MCF 10A (cell line): ENCODE measurements around the gene ANKRD27. TPM values are rescaled to one million over a fixed set of nuclear protein-coding genes. Genes with fewer than 3 reads are reported as not detected.
A peak's percentile ranks its signal among the peaks of the same experiment; 100 is the strongest.

Source experiments
- BruUV-seq: library from RNA; stranded (reverse); fragments of 400-500 nt; replicated peaks from 2 replicates; lab custom pipeline; 2021; lab: Mats Ljungman, UMichigan
- CTCF ChIA-PET: fragments of 300-600 bp; sonication (Branson Sonifier 250); formaldehyde crosslinking; extraction: SDS; loops from one replicate; lab custom pipeline; 2021; ENCODE audit warnings: antibody characterized with exemption, inconsistent platforms; lab: Yijun Ruan, JAX
- POLR2A ChIA-PET: fragments of 300-600, 350-650 bp; sonication (Branson Sonifier 250); formaldehyde crosslinking; extraction: SDS; loops from one replicate; lab custom pipeline; 2020; ENCODE audit warnings: antibody characterized with exemption, inconsistent platforms; lab: Yijun Ruan, JAX
- DNase-seq: peaks from one replicate; pipeline ENCODE4 v3.0.0-alpha.2; 2018; ENCODE audit not compliant: unreplicated experiment
- H3K27ac Mint-ChIP-seq: one replicate; pipeline ENCODE4 v1.8.0; 2022; ENCODE audit warnings: mild to moderate bottlenecking, low read depth, mixed read lengths; ENCODE audit not compliant: unreplicated experiment
- H3K27me3 Mint-ChIP-seq: one replicate; pipeline ENCODE4 v1.8.0; 2022; ENCODE audit warnings: mixed read lengths; ENCODE audit not compliant: insufficient read depth, unreplicated experiment
- H3K36me3 Mint-ChIP-seq: one replicate; pipeline ENCODE4 v1.8.0; 2022; ENCODE audit warnings: mild to moderate bottlenecking, moderate library complexity, mixed read lengths; ENCODE audit not compliant: insufficient read depth, unreplicated experiment
- H3K4me1 Mint-ChIP-seq: one replicate; pipeline ENCODE4 v1.8.0; 2022; ENCODE audit warnings: mixed read lengths; ENCODE audit not compliant: insufficient read depth, unreplicated experiment
- H3K4me3 Mint-ChIP-seq: one replicate; pipeline ENCODE4 v1.8.0; 2022; ENCODE audit warnings: mild to moderate bottlenecking, moderate library complexity, mixed read lengths; ENCODE audit not compliant: unreplicated experiment
- H3K9me3 Mint-ChIP-seq: one replicate; pipeline ENCODE4 v1.8.0; 2022; ENCODE audit warnings: mixed read lengths; ENCODE audit not compliant: unreplicated experiment
- CTCF ChIP-seq: fragments of 200-600 bp; IDR thresholded peaks from one replicate; pipeline ENCODE4 v1.8.0; 2022; ENCODE audit warnings: antibody characterized with exemption, mild to moderate bottlenecking; ENCODE audit not compliant: unreplicated experiment
- intact Hi-C: fragments of 100-400 bp; cut with micrococcal nuclease; formaldehyde crosslinking; loops from 2 replicates; pipeline ENCODE4 v1.14.1; 2022
- total RNA-seq: library from RNA; stranded (reverse); gene quantifications from 2 replicates; pipeline ENCODE4 v1.2.3, GENCODE V29; 2022

Gene ANKRD27
- total RNA-seq, 1 experiment from 2014 or later, result 30.1 TPM

DNA sequence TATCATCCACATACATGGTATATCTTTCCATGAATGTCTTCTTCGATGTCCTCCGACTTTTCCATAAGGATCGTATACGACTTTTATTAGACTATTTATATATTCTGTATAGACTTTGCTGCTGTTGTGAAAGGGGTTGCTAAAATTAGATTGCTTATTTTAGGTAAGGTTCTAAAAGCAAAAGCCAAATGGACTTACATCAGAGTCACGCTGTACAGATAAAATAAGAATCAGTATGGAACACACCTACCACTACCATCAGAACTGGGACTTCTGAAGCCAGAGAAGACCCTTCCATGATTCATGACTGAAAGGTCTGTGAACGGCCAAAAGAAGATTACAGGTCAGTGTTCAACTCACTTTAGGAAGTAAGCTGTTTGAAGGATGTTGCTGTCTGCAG is 8.9 kb downstream of the ANKRD27 start:
- H3K27ac Mint-ChIP-seq, result no peak overlapping the region
- no peaks in the 10 kb centered on the region for H3K9me3 Mint-ChIP-seq
- peaks cover 11% of the 10 kb centered on the region for H3K36me3 Mint-ChIP-seq
- POLR2A ChIA-PET, result interaction anchor here (1.2 kb wide), 1 partner anchor 9 kb away, joined by 3 read pairs; the partner anchor contains the start of gene ANKRD27
- TF ChIP-seq CTCF, result no peak
- intact Hi-C loops, result no loop called here
- H3K27me3 Mint-ChIP-seq, result no peaks in the 10 kb centered on the region
- no peaks in the 10 kb centered on the region for H3K4me1 Mint-ChIP-seq
- H3K4me3 Mint-ChIP-seq, result no peak overlapping the region
- CTCF ChIA-PET, result interaction anchor here (0.7 kb wide), 2 partner anchors 16 to 61 kb away, joined by 4 read pairs; no protein-coding TSS in a partner anchor
- no peak for DNase-seq
- BruUV-seq, result no TSS peak

GRCh38 chr19:32662186-32662585 is 12.8 kb downstream of the ANKRD27 start:
- intact Hi-C loops, result no loop called here
- no peak overlapping the region for H3K4me3 Mint-ChIP-seq
- POLR2A ChIA-PET, result no interaction called here
- peaks cover 23% of the 10 kb centered on the region for H3K36me3 Mint-ChIP-seq
- H3K27ac Mint-ChIP-seq, result no peak overlapping the region
- no TSS peak for BruUV-seq
- no peak for TF ChIP-seq CTCF
- peak; percentile 27 for DNase-seq
- CTCF ChIA-PET, result no interaction called here
- H3K4me1 Mint-ChIP-seq, result no peaks in the 10 kb centered on the region
- H3K9me3 Mint-ChIP-seq, result no peaks in the 10 kb centered on the region
- no peaks in the 10 kb centered on the region for H3K27me3 Mint-ChIP-seq

DNA sequence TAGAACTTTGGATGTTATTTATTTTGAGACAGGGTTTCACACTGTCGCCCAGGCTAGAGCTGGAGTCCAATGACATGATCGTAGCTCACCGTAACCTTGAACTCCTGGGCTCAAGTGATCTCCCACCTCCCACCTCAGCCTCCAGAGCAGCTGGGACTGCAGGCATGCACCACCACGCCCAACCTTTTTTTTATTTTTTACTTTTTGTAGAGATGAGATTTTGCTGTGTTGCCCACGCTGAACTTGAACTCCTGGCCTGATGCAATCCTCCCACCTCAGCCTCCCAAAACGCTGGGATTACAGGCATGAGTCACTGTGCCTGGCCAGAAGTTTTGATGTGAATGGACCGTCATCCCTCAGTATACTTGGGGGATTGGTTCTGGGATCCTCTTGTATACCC is 13.7 kb downstream of the ANKRD27 start:
- H3K27me3 Mint-ChIP-seq, result no peaks in the 10 kb centered on the region
- no peaks in the 10 kb centered on the region for H3K9me3 Mint-ChIP-seq
- H3K4me3 Mint-ChIP-seq, result no peak overlapping the region
- no TSS peak for BruUV-seq
- ChIA-PET CTCF (interaction anchor here (0.6 kb wide), 1 partner anchor 12 kb away, joined by 4 read pairs; no protein-coding TSS in a partner anchor), POLR2A (no interaction called here)
- no peak for TF ChIP-seq CTCF
- no peaks in the 10 kb centered on the region for H3K4me1 Mint-ChIP-seq
- no peak overlapping the region for H3K27ac Mint-ChIP-seq
- DNase-seq, result peak; percentile 27
- H3K36me3 Mint-ChIP-seq, result peaks cover 27% of the 10 kb centered on the region
- intact Hi-C loops, result no loop called here

- CTCF ChIA-PET, result no interaction called here
- Mint-ChIP-seq H3K9me3 (no peaks in the 10 kb centered on the region), H3K4me3 (no peak overlapping the region), H3K4me1 (no peaks in the 10 kb centered on the region), H3K36me3 (peaks cover 41% of the 10 kb centered on the region), H3K27me3 (no peaks in the 10 kb centered on the region), H3K27ac (no peak overlapping the region)
- BruUV-seq, result no TSS peak
- no peak for DNase-seq
- POLR2A ChIA-PET, result no interaction called here
- no peak for TF ChIP-seq CTCF
- intact Hi-C loops, result no loop called here
Measured at GRCh38 chr19:32658527-32658926, 16.5 kb downstream of the ANKRD27 start.
